Ishikawa (cell line): ENCODE results near the gene DDRGK1.

Source experiments
- CEBPB ChIP-seq: IDR thresholded peaks from 2 replicates; pipeline ENCODE4 v1.6.1; 2012
- CREB1 ChIP-seq: IDR thresholded peaks from 2 replicates; pipeline ENCODE4 v1.6.1; 2012; ENCODE audit warnings: low read depth
- EGR1 ChIP-seq: IDR thresholded peaks from 2 replicates; pipeline ENCODE4 v1.6.1; 2012
- EP300 ChIP-seq: IDR thresholded peaks from 2 replicates; pipeline ENCODE4 v1.6.1; 2012; ENCODE audit warnings: borderline replicate concordance
- FOXM1 ChIP-seq: IDR thresholded peaks from 2 replicates; pipeline ENCODE4 v1.6.1; 2012; ENCODE audit warnings: low read depth, borderline replicate concordance
- MAX ChIP-seq: IDR thresholded peaks from 2 replicates; pipeline ENCODE4 v1.6.1; 2012
- NFIC ChIP-seq: IDR thresholded peaks from 2 replicates; pipeline ENCODE4 v1.6.1; 2012
- RAD21 ChIP-seq: IDR thresholded peaks from 2 replicates; pipeline ENCODE4 v1.6.1; 2012; ENCODE audit warnings: low read depth
- REST ChIP-seq: IDR thresholded peaks from 2 replicates; pipeline ENCODE4 v1.6.1; 2012; ENCODE audit warnings: low read depth, mild to moderate bottlenecking
- TAF1 ChIP-seq: IDR thresholded peaks from 2 replicates; pipeline ENCODE4 v1.6.1; 2012; ENCODE audit warnings: low read depth, mild to moderate bottlenecking
- TCF12 ChIP-seq: IDR thresholded peaks from 2 replicates; pipeline ENCODE4 v1.6.1; 2012; ENCODE audit warnings: low read depth
- TEAD4 ChIP-seq: IDR thresholded peaks from 2 replicates; pipeline ENCODE4 v1.6.1; 2012
- YY1 ChIP-seq: IDR thresholded peaks from 2 replicates; pipeline ENCODE4 v1.6.1; 2012; ENCODE audit warnings: low read depth
- ZBTB7A ChIP-seq: IDR thresholded peaks from 2 replicates; pipeline ENCODE4 v1.6.1; 2012; ENCODE audit warnings: low read depth
- TF ChIP-seq, protein P1 (sequence below): IDR thresholded peaks from 2 replicates; pipeline ENCODE4 v1.6.1; 2012

Gene DDRGK1

GRCh38 chr20:3173610-3174441 is 30.7 kb downstream of the DDRGK1 start:
- peak; percentile 43; the same call in 1 of the 2 replicates for TF ChIP-seq TAF1
- peak; percentile 80 for TF ChIP-seq MAX
- TF ChIP-seq REST, result no peak
- TF ChIP-seq CEBPB, result no peak
- TF ChIP-seq NFIC, result no peak
- TF ChIP-seq CREB1, result 0 out of 2 replicates have a peak, but pooled peaks have one; percentile 3
- TF ChIP-seq EGR1, result 0 out of 2 replicates have a peak, but pooled peaks have one; percentile 42
- no peak for TF ChIP-seq EP300
- TF ChIP-seq RAD21, result no peak
- TF ChIP-seq, protein P1, sequence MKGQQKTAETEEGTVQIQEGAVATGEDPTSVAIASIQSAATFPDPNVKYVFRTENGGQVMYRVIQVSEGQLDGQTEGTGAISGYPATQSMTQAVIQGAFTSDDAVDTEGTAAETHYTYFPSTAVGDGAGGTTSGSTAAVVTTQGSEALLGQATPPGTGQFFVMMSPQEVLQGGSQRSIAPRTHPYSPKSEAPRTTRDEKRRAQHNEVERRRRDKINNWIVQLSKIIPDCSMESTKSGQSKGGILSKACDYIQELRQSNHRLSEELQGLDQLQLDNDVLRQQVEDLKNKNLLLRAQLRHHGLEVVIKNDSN, result peak; percentile 6; the same call in 1 of the 2 replicates
- no peak for TF ChIP-seq FOXM1
- no peak for TF ChIP-seq YY1
- TF ChIP-seq TEAD4, result no peak
- TF ChIP-seq ZBTB7A, result peak; percentile 100

DNA sequence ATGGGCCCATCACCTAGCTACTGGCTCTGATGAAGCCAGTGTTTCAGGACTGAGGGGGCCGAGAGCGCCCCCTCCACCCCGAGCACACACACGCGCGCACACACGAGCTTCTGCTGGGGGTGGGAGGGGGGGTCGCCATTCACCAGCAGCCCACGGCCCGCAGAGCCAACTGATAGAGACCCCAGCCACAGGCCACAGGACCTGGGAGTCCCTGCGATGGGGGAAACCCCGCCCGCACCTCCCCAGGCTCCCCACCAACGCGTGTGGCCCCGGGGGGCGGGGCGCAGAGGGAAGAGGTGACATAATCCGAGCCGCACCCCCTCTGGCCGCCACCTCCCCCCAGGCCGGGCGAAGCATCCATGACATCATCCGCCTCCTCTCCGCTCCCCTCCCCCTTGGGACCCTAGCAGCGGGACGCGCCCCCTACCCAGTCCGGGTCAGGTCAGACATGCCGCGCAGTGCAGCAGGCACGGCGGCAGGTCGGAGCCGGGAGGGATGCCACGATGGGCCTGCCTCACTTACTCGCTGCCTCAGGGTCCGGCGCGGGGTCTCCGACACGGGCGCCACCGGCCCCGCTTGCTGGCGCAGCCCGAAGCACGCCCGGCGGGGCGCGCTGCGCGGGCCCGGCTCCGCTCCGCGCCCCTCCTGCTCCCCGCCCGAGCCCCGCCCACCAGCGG is 31.4 kb downstream of the DDRGK1 start, which contains the start of gene LZTS3:
Gene LZTS3, minus strand, starts transcription at position 617 of the 677 bp plus-strand sequence. CDS start 6,386 bp downstream, outside the sequence.
- TF ChIP-seq NFIC (no peak), ZBTB7A (peak; percentile 96), TCF12 (peak; percentile 26; the same call in 1 of the 2 replicates), CEBPB (no peak), CREB1 (peak; percentile 29; the same call in 1 of the 2 replicates)

DNA sequence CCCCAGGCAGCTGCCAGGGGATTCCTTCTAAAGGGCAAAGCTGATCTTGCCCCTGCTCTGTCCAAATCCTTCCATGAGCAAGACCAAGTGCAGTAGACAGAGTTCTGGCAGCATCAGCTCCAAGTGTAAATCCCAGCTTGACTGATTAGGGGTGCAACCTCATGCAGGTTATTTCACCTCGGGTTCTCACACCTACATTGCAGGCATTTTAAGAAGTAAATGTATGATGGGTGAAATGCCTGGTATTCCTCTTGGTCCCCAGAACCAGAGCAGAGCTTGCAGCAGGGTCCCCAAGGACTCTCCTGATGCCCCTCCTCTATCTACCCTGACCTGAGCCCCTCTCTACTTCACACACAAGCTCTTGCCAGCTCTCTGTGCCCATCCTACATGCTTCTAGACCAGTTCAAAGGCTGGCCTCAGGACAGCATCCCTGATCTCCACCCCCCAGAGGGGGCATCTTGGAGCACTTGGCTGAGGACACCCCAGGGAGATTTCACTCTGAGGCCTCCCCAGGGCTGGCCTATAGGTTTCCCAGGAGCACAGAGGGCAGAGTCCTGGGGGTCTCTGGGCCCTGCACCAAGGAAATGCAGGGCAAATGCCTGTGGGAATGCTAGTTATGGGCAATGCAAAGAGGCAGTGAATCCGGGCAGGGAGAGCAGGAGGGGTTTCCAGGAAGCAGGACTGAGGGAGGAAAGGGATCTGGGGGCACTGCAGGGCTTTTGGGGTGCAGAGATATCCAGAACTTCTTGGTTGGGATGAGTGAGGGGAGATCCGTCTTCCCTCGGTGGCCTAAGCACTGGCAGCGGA is 32.2 kb downstream of the DDRGK1 start:
- TF ChIP-seq REST, result no peak
- TF ChIP-seq YY1, result no peak
- no peak for TF ChIP-seq ZBTB7A
- no peak for TF ChIP-seq TCF12
- no peak for TF ChIP-seq EGR1
- no peak for TF ChIP-seq TEAD4
- no peak for TF ChIP-seq MAX
- TF ChIP-seq NFIC, result no peak
- TF ChIP-seq CEBPB, result no peak
- no peak for TF ChIP-seq FOXM1
- no peak for TF ChIP-seq TAF1
- TF ChIP-seq RAD21, result no peak
- no peak for TF ChIP-seq EP300
- TF ChIP-seq CREB1, result no peak
- TF ChIP-seq, protein P1, result no peak

DNA sequence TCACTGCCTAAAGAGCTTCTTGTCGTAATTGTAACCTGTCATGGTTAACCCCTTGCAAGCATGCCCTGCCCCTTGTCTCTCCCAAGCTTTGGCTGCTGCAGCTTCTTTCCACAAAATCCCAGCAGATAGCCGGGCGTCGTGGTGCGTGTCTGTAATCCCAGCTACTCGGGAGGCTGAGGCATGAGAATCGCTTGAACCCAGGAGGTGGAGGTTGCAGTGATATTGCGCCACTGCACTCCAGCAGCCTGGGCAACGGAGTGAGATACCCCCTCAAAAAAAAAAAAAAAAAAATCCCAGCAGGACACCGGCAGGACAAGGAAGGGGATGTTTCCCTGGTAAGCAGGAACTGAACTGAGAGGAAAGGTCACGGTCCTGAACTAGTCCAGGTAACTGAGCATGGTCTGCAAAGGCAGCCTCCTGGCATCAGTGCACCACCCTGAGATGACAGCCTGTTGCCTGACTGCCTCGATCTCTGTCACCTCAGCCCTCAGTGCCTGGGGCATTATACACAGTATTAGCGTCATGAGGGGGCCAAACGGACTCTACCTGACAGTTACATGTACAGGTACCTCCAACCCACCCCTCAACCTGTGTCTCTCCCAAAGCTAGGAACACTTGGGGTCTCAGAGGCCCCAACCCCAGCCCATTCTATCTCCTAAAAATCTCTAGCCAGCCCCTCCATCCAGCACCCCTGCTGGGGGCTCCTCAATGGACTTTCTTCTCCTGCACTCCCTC is 32.9 kb downstream of the DDRGK1 start:
- no peak for TF ChIP-seq REST
- no peak for TF ChIP-seq YY1
- no peak for TF ChIP-seq EGR1
- TF ChIP-seq CREB1, result no peak
- no peak for TF ChIP-seq TAF1
- no peak for TF ChIP-seq TEAD4
- no peak for TF ChIP-seq ZBTB7A
- TF ChIP-seq NFIC, result no peak
